MM.1S (cell line): ENCODE data around the gene WDR74.

Experiments used
- EZH2 ChIP-seq: fragments of 300-600 bp; sonication (generic); optimal IDR thresholded peaks from 2 replicates; pipeline ENCODE3; 2017; ENCODE audit warnings: low read depth, mild to moderate bottlenecking, antibody characterized with exemption, low read length, mixed read lengths
- EZH2phosphoT487 ChIP-seq: fragments of 300-600 bp; sonication (generic); IDR thresholded peaks from 2 replicates; pipeline ENCODE4 v1.6.1; 2018; ENCODE audit warnings: antibody characterized with exemption, low read length
- TF ChIP-seq, protein P1 (sequence below): fragments of 300-600 bp; sonication (generic); IDR thresholded peaks from 2 replicates; pipeline ENCODE4 v1.5.1; 2016; ENCODE audit warnings: antibody characterized with exemption, low read length, mixed read lengths

DNA sequence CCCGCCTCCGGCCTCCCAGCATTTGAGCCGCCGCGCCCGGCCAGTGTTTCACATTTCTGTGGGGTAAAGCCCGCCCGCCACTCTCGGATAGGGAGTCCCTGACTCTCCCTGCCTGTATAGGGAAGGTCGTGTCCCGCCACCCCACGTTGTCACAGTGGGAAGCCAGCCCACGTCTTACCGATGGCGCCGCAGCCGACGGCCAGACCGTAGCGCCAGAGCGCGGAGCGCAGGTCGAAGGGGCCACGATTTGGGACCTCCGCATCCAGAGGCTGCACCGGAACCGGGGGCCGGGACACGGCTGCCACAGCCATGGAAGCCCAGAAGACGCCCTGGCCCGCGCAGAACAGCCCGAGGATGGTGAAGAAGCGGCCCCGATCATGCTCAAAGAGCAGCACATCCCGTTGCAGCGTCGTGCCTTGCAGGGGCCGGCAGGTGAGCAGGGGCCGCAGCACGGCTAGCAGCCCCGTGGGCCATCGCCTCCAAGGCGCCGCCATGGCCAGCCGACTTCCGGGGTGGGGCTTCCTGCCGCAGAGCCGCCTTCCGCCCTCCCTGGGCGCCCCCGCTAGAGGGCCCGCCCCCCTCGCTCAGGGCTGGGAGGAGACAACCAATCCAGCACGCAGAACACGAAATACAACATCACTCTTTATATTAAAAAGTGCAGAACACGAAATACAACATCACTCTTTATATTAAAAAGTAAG lies 47.7 kb downstream of the WDR74 start, which contains the start of gene TMEM223:
- TF ChIP-seq, protein P1, sequence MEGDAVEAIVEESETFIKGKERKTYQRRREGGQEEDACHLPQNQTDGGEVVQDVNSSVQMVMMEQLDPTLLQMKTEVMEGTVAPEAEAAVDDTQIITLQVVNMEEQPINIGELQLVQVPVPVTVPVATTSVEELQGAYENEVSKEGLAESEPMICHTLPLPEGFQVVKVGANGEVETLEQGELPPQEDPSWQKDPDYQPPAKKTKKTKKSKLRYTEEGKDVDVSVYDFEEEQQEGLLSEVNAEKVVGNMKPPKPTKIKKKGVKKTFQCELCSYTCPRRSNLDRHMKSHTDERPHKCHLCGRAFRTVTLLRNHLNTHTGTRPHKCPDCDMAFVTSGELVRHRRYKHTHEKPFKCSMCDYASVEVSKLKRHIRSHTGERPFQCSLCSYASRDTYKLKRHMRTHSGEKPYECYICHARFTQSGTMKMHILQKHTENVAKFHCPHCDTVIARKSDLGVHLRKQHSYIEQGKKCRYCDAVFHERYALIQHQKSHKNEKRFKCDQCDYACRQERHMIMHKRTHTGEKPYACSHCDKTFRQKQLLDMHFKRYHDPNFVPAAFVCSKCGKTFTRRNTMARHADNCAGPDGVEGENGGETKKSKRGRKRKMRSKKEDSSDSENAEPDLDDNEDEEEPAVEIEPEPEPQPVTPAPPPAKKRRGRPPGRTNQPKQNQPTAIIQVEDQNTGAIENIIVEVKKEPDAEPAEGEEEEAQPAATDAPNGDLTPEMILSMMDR: no peak
- TF ChIP-seq EZH2 (no peak), EZH2phosphoT487 (no peak)
